Hepatocyte (in vitro differentiated cells): Measurements from ENCODE around the gene GPANK1. TPM values are rescaled to one million over a fixed set of nuclear protein-coding genes. Genes with fewer than 3 reads are reported as not detected.

Experiments
- DNase-seq: peaks from one replicate; pipeline ENCODE4 v3.0.0-alpha.2; 2016; ENCODE audit warnings: low spot score
- H2AFZ ChIP-seq: fragments of 200-600 bp; sonication (generic); 2 replicates; pipeline ENCODE4 v1.6.0; 2016; ENCODE audit warnings: antibody characterized with exemption, mild to moderate bottlenecking
- H3K27ac ChIP-seq: fragments of 200-600 bp; sonication (generic); 2 replicates; pipeline ENCODE4 v1.5.1; 2016; ENCODE audit warnings: mild to moderate bottlenecking
- H3K27me3 ChIP-seq: fragments of 200-600 bp; sonication (generic); 2 replicates; pipeline ENCODE4 v1.6.1; 2016
- H3K36me3 ChIP-seq: fragments of 200-600 bp; sonication (generic); replicated peaks from 2 replicates; pipeline ENCODE4 v1.5.1; 2016; ENCODE audit warnings: low read depth; ENCODE audit not compliant: insufficient read depth
- H3K4me1 ChIP-seq: fragments of 200-600 bp; sonication (generic); 2 replicates; pipeline ENCODE4 v1.5.1; 2016; ENCODE audit warnings: mild to moderate bottlenecking, moderate library complexity; ENCODE audit not compliant: insufficient read depth
- H3K4me2 ChIP-seq: fragments of 200-600 bp; sonication (generic); 2 replicates; pipeline ENCODE4 v1.6.0; 2016
- H3K4me3 ChIP-seq: fragments of 200-600 bp; sonication (generic); 2 replicates; pipeline ENCODE4 v1.5.1; 2016; ENCODE audit warnings: mild to moderate bottlenecking
- H3K79me2 ChIP-seq: fragments of 200-600 bp; sonication (generic); 2 replicates; pipeline ENCODE4 v1.6.0; 2017; ENCODE audit warnings: mild to moderate bottlenecking
- H3K9me2 ChIP-seq: fragments of 200-600 bp; sonication (generic); replicated peaks from 2 replicates; pipeline ENCODE4 v1.6.0; 2017; ENCODE audit warnings: mild to moderate bottlenecking; ENCODE audit not compliant: insufficient read depth
- H3K9me3 ChIP-seq: fragments of 200-600 bp; sonication (generic); 2 replicates; pipeline ENCODE4 v1.5.1; 2016; ENCODE audit warnings: low read depth, mild to moderate bottlenecking
- H4K20me1 ChIP-seq: fragments of 200-600 bp; sonication (generic); 2 replicates; pipeline ENCODE4 v1.6.0; 2016; ENCODE audit warnings: mild to moderate bottlenecking; ENCODE audit not compliant: insufficient read depth, poor library complexity, severe bottlenecking
- EZH2 ChIP-seq: fragments of 200-600 bp; sonication (generic); IDR thresholded peaks from 2 replicates; pipeline ENCODE4 v1.6.1; 2016; ENCODE audit warnings: antibody characterized with exemption, mild to moderate bottlenecking, borderline replicate concordance
- EZH2phosphoT487 ChIP-seq: fragments of 200-600 bp; sonication (generic); IDR thresholded peaks from one replicate; pipeline ENCODE4 v1.6.1; 2018; ENCODE audit warnings: antibody characterized with exemption, mild to moderate bottlenecking, low read depth, moderate library complexity; ENCODE audit not compliant: unreplicated experiment, severe bottlenecking
- WGBS: methylation state at CpG from one replicate; pipeline ENCODE4 v1.1.6; 2016; ENCODE audit warnings: low lambda C conversion rate; ENCODE audit errors: missing lambda C conversion rate; 5-methylcytosine and 5-hydroxymethylcytosine counted together
- polyA plus RNA-seq: library from polyadenylated mRNA; unstranded; fragments of >200 nt; fragmentation: Nextera tagmentation; extraction: Ambion mirVana; gene quantifications from 2 replicates; pipeline ENCODE4 v1.2.1, GENCODE V29; 2016
- total RNA-seq: library from RNA; depleted of rRNA; stranded (reverse); fragments of >200 nt; gene quantifications from 2 replicates; pipeline ENCODE4 v1.2.3, GENCODE V29; 2014
- TF ChIP-seq, protein P1 (sequence below): fragments of 200-600 bp; sonication (generic); IDR thresholded peaks from 2 replicates; pipeline ENCODE4 v1.5.1; 2016; ENCODE audit warnings: antibody characterized with exemption, mild to moderate bottlenecking; ENCODE audit not compliant: poor library complexity

GPANK1 gene
- total and polyA plus RNA-seq, 2 experiments from 2014 or later: 18.1 to 23.8 TPM

GRCh38 chr6:31700740-31701401, 36.1 kb upstream of the GPANK1 start:
- TF ChIP-seq, protein P1, sequence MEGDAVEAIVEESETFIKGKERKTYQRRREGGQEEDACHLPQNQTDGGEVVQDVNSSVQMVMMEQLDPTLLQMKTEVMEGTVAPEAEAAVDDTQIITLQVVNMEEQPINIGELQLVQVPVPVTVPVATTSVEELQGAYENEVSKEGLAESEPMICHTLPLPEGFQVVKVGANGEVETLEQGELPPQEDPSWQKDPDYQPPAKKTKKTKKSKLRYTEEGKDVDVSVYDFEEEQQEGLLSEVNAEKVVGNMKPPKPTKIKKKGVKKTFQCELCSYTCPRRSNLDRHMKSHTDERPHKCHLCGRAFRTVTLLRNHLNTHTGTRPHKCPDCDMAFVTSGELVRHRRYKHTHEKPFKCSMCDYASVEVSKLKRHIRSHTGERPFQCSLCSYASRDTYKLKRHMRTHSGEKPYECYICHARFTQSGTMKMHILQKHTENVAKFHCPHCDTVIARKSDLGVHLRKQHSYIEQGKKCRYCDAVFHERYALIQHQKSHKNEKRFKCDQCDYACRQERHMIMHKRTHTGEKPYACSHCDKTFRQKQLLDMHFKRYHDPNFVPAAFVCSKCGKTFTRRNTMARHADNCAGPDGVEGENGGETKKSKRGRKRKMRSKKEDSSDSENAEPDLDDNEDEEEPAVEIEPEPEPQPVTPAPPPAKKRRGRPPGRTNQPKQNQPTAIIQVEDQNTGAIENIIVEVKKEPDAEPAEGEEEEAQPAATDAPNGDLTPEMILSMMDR: no peak
- TF ChIP-seq EZH2phosphoT487 (no peak), EZH2 (no peak)
- peak overlapping the region; percentile 7 for H3K4me3 ChIP-seq

DNA sequence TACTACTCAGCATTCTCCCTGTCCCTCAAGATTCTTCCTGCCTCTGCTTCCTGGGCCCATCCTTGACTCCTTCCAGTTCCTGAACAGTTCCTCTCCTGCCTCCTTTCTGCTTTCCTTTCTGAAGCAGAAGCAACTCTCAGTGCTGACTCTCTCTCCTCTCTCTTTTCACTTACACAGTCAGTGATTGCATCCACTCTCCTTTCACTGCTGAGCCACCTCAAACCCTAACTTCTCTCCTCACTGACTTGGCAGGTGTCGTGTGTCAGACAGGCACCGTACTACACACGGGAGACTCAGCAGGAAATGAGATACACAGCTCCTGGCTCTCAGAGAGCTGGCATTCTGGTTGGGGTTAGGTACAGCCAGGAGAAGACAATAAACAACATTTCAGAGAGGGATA, 32.8 kb upstream of the GPANK1 start:
- Histone ChIP-seq H3K9me2 (no peaks in the 10 kb centered on the region), H3K4me2 (no peak overlapping the region), H3K4me3 (no peak overlapping the region), H4K20me1 (peaks cover 5% of the 10 kb centered on the region), H3K36me3 (no peaks in the 10 kb centered on the region), H3K4me1 (peaks cover 21% of the 10 kb centered on the region), H2AFZ (no peak overlapping the region), H3K79me2 (peaks cover 54% of the 10 kb centered on the region), H3K27ac (no peak overlapping the region), H3K27me3 (no peaks in the 10 kb centered on the region), H3K9me3 (no peaks in the 10 kb centered on the region)
- TF ChIP-seq, protein P1: no peak
- TF ChIP-seq EZH2: no peak
- TF ChIP-seq EZH2phosphoT487: no peak
- no peak for DNase-seq
- 65% methylated on average over 3 of the region's 3 CpGs for WGBS

More at GRCh38 chr6:31700740-31701401, 36.1 kb upstream of the GPANK1 start:
- H3K4me2 ChIP-seq: peak overlapping the region; percentile 97
- no peaks in the 10 kb centered on the region for H3K9me3 ChIP-seq
- H3K27ac ChIP-seq: peak overlapping the region; percentile 96
- no peaks in the 10 kb centered on the region for H3K27me3 ChIP-seq
- no peaks in the 10 kb centered on the region for H3K36me3 ChIP-seq
- H2AFZ ChIP-seq: no peak overlapping the region
- peaks cover 5% of the 10 kb centered on the region for H4K20me1 ChIP-seq
- H3K79me2 ChIP-seq: peaks cover 56% of the 10 kb centered on the region
- H3K4me1 ChIP-seq: peaks cover 26% of the 10 kb centered on the region
- 65% methylated on average over 5 of the region's 5 CpGs for WGBS
- H3K9me2 ChIP-seq: no peaks in the 10 kb centered on the region
- DNase-seq: no peak

GRCh38 chr6:31693535-31693934, 28.7 kb upstream of the GPANK1 start:
- no peaks in the 10 kb centered on the region for H3K36me3 ChIP-seq
- no peak overlapping the region for H3K27ac ChIP-seq
- H3K4me2 ChIP-seq: no peak overlapping the region
- H3K9me3 ChIP-seq: no peaks in the 10 kb centered on the region
- H3K4me3 ChIP-seq: no peak overlapping the region
- H2AFZ ChIP-seq: no peak overlapping the region
- no peaks in the 10 kb centered on the region for H3K9me2 ChIP-seq
- peaks cover 6% of the 10 kb centered on the region for H3K4me1 ChIP-seq
- H4K20me1 ChIP-seq: peaks cover 5% of the 10 kb centered on the region
- peaks cover 16% of the 10 kb centered on the region for H3K79me2 ChIP-seq
- DNase-seq: no peak
- TF ChIP-seq, protein P1: no peak
- TF ChIP-seq EZH2phosphoT487: no peak
- TF ChIP-seq EZH2: no peak
- 95% methylated on average over 6 of the region's 6 CpGs for WGBS
- H3K27me3 ChIP-seq: no peaks in the 10 kb centered on the region
